Fibroblast of upper back skin (primary cell): ENCODE data around the gene CDC42BPG.

Experiments
- DNase-seq: peaks from one replicate; pipeline ENCODE4 v3.0.0-alpha.2; 2013

CDC42BPG gene

GRCh38 chr11:64844330-64845128 is at the start of gene CDC42BPG:
Gene CDC42BPG, minus strand, starts transcription at chr11:64844653. Its CDS starts 84 bp downstream, at chr11:64844569.
- DNase-seq = peak; percentile 52

DNA sequence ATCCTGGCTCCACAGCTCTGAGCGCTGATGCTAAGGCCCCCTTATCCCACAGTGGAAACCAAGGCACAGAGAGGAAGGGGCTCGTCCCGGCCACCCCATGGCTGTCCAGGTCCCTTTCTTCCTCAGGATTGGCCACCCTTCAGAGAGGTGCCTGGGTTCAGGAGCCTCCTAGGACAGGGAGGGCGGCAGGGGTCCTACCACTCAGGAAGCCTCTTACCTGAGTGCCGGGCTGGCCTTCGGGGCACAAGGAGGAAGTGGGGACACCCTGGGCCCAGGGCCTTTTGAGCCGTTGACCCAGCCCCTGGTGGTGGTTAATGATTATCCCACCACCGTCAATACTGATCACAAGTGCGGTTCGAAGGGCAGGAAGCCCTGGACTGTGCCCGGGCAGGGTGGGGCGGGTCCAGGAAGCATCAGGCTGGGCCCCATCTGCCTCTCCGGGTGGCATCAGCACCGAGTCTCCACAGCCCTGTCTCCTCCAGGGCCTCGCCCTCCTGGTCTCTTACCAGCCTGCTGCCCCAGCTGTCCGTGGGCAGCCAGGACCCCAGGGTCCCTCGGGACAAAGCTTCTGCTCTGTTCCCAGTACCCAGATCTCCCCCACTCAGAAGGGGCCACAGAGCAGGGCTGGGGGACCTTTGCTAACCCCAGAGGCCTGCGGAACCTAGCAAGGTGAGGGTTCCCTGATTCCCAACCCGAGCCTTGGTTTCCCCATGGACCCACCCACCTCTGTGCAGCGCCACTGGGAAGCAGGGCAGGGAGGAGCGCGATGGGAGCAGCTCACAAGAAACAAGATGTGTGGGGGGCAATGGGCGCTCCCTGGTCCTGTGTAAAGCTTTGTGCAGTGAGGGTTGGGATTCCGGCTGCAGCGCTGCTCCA is 49.0 kb upstream of the CDC42BPG start:
- no peak for DNase-seq

DNA sequence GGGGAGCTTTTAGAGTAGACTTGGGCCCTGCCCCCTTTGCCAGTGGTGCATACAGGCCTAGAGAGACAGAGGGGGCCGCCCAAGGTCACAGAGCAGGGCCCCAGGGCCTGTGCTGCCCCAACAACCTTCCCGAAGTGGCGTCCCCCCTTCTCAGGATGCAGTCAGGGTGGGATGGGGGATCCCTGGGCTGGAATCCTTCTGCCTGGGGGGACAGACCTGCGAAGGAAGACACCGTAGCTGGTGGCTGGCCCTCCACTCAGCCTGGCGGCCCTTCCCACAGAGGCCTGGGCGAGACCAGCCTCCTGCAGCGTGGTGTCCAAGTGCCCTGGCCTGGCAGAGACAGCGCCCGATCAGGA is 48.4 kb upstream of the CDC42BPG start:
- no peak for DNase-seq

GRCh38 chr11:64892411-64892831 is 48.0 kb upstream of the CDC42BPG start:
- no peak for DNase-seq

GRCh38 chr11:64891880-64892279 is 47.4 kb upstream of the CDC42BPG start:
- DNase-seq = no peak

GRCh38 chr11:64891215-64891848 is 46.9 kb upstream of the CDC42BPG start:
- DNase-seq = no peak

GRCh38 chr11:64890522-64890939 is 46.1 kb upstream of the CDC42BPG start:
- no peak for DNase-seq

GRCh38 chr11:64888729-64889511 is 44.5 kb upstream of the CDC42BPG start:
- DNase-seq = no peak

GRCh38 chr11:64888406-64888728 is 43.9 kb upstream of the CDC42BPG start:
- no peak for DNase-seq

DNA sequence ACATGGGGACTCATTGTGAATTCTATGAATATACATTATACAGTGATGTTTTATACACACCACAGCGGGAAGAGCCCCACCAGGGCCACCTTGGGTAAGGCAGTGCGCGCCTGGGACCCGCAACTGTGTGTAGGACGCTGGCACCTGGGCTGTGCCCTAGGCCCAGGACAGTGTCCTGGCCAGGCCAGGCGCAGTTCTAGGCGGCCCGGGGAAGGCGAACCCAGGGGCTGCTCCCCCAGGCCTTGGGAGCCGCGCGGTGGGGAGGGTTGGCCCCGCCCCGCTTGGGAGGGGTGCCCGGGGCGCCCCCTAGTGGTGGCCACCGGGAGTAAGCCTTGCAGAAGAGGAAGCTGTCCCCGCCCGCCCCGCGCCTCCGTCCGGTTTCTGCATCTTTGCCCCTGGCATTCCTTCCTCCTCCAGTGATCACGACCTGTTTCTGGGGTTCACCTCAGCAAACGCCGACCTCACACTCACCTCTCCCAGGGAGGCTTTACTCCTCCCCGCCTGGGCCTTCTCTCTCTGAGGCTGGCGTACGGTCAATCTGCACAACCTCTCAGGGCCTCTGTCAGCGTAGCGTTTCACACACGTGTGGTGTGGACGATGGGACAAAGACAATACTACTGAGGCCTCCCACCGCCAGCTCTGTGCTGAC is 43.4 kb upstream of the CDC42BPG start:
- peak; percentile 61 for DNase-seq

- no peak for DNase-seq
Observed at GRCh38 chr11:64887234-64887756, 42.8 kb upstream of the CDC42BPG start.

DNA sequence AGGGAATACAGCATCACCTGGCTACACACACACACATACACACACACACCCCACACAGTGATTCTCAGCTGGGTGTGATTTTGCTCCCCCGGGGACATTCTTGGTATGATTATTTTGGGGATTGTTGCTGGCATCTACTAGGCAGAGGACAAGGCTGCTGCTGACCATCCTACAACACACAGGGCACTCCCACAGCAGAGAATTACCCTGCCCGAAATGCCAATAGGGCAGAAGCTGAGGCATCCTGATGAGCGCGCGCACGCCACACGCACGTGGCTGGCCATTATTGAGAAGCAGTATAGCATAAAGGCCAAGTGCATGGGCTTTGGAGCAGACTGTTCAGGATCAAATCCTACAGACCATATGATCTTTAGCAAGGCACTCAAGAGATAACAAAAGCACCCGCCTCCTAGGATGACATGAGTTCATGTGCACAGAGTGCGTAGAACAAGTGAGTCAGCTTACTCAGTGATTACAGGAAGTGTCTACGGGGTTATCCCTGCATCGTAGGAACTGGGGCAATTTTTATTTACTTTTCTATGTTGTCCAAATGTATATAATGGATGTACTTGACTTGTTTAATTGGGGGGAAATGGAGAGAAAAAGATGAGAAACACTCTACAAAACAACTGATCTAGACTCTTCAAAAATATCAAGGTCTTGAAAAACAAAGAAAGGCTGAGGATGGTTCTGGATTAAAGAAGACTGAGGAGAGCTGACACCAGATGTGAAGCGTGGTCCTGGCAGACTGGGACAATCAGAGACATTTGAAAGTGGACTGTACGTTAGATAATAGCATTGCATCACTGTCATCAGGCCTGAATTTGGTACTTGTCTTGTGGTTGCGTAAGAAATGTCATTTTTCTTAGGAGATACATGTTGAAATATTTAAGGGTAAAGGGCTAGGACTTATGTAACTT is 41.2 kb upstream of the CDC42BPG start:
- DNase-seq = peak; percentile 45

DNA sequence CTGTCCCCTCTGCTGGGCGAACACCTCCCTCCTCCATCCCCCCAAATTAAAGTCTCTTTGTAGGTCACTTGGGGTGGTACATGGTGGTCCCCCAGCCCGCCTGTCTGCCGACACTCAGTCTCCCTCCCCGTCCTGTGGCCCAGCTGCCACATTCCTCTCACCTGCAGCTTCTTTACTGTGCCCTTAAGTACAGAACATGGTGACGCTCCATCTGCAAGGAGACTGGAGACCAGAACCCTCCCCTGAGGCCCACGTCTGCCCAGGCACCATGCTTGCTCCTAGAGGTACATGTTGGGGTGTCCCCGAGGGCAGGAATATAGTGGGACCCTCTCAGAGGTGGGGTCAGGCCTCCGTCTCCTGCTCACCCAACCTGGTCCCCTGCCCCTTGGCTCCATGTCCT is 39.6 kb upstream of the CDC42BPG start:
- no peak for DNase-seq

DNA sequence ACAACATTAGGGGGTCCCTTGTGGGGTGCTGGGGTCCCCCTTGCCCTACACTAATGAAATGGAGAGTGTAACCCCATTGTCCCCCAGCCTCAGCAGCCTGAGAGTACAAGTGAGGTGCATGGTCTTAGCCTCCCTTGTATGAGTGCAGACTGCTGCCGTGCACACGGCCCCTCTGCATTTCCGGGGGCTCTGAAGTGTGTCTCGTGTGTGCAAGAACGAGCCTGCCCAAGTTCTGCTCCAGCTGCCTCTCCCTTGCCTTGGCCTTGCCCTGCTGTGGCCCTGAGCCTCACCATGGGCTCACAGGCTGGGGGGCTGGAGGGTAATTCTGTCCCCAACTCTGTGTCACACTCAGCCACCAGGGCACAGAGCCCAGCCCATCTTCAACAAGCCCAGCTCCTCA is 39.1 kb upstream of the CDC42BPG start:
- no peak for DNase-seq

DNA sequence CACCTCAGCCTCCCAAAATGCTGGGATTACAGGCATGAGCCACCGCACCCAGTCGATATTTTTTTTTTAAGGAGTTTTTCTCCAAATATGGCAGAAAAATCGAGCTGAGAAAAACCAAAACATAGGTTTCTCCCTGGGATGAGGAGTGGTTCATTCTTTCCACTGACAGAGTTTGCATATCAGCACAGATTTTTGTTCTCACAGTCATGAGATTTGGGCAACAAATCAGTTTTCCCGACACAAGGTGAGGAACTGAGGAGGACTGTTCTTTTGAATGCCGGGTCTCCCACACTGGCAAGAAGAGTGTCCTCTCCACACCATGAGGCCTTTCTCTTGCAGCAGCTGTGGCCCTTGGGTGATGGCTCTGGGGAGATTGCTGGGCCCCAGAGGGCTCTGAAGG is 37.8 kb upstream of the CDC42BPG start:
- DNase-seq = no peak

DNA sequence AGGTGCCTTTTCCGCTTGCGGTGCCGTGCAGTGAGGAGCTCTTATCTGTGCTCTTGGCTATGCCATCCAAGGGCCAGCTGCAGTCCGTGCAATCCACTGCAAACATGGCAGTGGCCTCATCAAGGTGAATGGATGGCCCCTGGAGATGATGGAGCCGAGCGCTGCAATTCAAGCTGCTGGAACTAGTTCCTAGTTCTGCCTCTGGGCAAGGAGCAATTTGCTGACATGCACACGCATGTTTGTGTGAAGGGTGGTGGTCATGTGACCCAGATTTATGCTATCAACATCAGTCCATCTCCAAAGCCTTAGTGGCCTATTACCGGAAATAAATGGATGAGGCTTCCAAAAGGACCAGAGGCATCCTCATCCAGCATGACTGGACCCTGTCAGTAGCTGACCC is 37.0 kb upstream of the CDC42BPG start:
- DNase-seq = no peak

DNA sequence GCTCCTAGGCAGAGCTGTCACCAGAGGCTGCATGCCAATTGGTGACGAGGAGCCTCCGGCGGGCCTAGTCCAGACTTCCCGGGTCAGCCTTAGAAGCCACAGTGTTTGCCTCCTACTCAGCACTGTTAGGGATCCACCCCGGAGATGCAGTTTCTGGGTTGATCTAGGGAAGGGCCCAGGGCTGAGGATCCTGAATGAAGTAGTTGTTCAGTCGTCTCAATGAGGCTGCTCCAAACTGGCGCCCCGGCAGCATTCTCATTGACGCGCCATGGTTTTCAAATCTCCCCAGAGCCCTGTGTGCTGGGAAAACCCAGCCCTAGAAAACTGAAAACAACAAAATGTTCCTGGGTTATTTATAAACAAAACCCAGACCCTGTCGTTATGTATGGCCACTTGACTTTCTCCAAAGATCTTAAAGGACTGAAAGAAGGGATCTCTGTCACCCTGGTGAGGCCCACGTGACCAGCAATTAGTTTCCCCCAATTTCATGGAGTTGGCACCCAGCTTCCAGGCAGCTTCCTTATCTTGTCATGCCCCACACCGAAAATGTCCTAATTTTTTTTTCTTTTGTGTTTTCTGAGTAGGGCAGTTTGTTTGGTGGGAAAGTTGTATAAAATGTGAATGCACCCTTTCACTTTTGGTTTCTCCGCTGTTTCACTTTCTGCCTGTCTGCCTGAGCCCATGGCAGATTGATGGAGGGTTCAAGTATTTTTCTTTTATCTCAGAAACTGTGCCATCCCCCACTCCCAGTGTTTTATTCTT is 36.0 kb upstream of the CDC42BPG start:
- DNase-seq = no peak

DNA sequence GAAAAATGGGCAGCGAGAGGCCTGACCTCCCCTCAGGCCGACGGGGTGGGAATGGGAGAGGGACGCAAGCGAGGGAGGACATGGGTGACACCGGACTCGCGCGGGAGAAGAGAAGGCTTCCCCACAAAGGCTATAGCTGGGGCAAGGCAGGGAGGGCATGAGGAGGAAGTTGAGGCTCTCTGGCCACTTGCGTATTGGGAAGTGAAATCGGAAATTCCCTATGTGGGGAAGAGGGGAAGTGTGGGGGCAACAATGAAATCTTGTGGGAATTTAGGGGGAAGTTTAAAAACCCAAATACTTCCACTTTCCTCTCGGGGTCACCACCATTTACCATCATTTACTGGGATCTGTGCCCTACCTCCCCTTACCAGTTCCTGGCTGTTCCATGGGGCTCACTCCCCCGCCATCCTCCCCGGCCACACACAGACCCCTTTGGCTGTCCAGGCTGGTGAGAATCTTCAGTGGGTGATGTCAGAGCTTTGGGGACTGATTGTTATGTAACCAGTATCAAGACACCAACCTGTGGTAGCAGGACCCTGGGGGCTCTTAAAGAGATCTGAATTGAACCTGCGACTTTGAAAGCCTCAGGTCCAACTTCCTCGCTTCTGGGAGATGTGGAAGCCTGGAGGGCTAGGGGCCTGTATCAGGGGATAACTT is 34.9 kb upstream of the CDC42BPG start:
- DNase-seq = no peak

- DNase-seq = peak; percentile 97
Observed at GRCh38 chr11:64878494-64879243, 34.2 kb upstream of the CDC42BPG start, which contains the start of gene EHD1. Gene EHD1, minus strand, starts transcription at chr11:64878621. Its CDS starts 157 bp downstream, at chr11:64878464.
